GM04504 (cell line): ENCODE data around the gene UBE2F.
"Not testable (repeated sequence)": the region's sequence is repeated elsewhere in the genome, so short reads cannot be mapped to it uniquely, and the experiment has no call there.

ENCODE experiments used
- DNase-seq: peaks from one replicate; pipeline ENCODE4 v3.0.0-alpha.2; 2012; ENCODE audit warnings: low read depth

The UBE2F gene

GRCh38 chr2:237980087-237980486, 13.3 kb downstream of the UBE2F start:
- DNase-seq: no peak

DNA sequence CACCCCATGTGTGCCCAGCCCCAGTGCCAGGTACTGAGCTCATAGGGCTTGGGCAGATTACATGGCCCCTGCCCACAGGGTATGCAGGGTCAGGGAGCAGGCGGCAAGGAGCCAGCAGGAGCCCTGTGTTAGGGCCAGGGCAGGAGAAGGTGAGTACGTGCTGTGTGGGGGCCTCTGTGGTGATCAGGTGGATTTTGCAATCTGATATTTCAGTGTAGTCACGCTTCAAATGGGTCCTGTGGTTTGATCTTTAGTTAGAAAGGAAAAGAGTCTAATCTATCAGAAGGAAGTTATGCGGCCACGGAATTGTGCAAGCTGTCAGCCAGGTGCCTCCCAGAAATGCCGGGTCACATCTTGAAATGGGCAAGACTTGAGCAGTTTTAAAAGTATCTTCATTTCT, 13.9 kb downstream of the UBE2F start:
- DNase-seq: no peak

DNA sequence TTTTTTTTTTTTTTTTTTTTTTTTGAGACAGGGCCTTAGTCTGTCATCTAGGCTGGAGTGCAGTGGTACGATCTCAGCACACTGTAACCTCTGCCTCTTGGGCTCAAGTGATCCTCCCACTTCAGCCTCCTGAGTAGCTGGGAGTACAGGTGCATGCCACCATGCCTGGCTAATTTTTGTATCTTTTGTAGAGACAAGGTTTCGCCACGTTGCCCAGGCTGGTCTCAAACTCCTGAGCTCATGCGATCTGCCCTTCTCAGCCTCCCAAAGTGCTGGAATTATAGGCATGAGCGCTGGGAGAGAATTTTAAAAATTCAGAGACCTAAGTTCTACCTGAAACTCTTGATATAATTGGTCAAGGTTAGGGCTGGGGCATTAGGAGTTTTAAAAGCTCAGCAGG, 14.8 kb downstream of the UBE2F start:
- not testable (repeated sequence) for DNase-seq

GRCh38 chr2:237982039-237982725, 15.4 kb downstream of the UBE2F start:
- no peak for DNase-seq

DNA sequence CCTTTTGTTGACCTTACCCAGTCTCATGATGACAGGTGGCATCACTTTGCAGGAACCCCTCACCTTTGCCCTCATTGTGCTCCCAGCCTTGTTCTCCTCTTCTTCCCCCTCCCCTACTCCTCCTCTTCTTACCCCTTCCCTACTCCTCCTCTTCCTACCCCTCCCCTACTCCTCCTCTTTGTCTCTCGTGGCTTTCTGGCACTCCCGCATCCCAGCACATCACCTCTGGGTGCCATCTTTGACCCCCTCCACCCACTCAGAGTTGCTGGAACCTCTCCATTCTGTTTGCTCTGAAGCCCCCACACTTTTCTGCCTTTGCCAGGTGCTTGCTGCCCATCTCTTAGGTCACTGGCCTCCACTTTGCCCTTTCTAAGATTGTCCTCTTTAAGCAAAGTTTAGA, 17.1 kb downstream of the UBE2F start:
- DNase-seq: no peak

GRCh38 chr2:237987268-237987667, 20.5 kb downstream of the UBE2F start:
- DNase-seq: no peak

- DNase-seq: no peak
Measured at GRCh38 chr2:237993701-237994100, 26.9 kb downstream of the UBE2F start.

- DNase-seq: no peak
Measured at GRCh38 chr2:237995036-237995435, 28.2 kb downstream of the UBE2F start.

GRCh38 chr2:237996021-237996593, 29.3 kb downstream of the UBE2F start:
- DNase-seq: peak; percentile 50

DNA sequence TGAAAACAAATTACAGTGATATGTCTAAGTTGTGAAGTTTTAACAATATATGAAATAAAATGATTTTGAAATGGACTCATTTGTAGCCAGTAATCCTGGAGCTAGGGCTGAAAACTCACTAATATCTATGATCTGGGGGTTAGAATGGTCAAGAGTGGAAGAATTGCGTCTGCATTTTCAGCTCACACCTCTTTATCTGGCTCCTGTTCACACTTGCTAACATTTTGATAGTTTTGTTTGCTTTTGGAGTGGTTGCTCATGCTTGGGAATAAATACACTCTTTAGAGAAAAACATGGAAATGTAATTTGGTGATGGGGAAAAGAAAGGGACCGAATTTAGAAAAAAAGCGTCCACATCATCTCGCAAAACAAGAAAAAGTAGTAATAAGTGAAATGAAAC, 30.7 kb downstream of the UBE2F start:
- no peak for DNase-seq

- no peak for DNase-seq
Measured at GRCh38 chr2:237998530-237998929, 31.7 kb downstream of the UBE2F start.

GRCh38 chr2:238003234-238004031, 36.6 kb downstream of the UBE2F start:
- no peak for DNase-seq

DNA sequence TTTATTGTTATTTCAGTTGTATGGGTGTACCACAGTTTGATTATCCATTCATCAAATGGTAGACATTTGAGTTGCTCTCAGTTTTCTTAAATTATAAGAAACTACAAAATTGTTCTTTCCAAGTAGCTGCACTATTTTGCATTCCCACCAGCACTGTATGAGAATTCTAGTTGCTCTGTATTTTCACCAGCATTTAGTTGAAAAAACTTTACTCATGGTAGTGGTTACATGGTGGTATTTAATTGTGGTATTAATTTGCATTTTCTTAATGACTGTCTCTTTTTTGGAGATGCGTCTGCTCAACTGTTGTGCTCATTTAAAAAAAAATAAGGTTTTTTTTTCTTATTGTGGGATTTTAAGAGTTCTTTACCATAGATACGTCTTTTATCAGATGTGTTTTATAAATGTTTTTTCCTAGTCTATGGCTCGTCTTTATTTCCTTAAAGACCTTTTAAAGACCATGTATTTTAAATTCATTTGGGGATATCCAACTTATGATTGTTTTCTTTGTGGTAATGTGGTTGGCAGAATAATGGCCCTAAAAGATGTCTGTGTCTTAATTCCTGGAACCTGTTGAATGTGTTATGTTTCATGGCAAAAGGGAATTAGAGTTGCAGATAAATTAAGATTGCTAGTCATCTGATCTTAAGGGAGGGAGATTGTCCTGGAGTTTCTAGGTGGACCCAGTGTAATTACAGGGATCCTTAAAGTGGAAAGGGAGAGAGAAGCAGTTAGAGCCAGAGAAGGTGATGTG, 37.4 kb downstream of the UBE2F start:
- DNase-seq: no peak

- no peak for DNase-seq
Measured at GRCh38 chr2:238005528-238005927, 38.7 kb downstream of the UBE2F start.

DNA sequence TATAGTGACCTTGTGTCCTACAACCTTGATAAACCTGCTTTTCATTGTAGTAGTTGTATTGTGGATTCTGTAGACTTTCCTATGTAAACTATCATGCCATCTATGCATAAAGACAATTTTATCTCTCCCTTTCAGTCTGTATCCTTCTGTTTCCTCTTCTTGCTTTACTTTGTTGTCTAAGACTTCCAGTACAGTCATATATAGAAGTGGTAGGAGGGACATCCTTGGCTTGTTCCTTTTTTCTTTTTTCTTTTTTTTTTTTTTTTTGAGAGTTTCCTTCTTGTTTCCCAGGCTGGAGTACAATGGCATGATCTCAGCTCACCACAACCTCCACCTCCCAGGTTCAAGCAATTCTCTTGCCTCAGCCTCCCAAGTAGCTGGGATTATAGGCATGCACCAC, 39.7 kb downstream of the UBE2F start:
- DNase-seq: no peak

- DNase-seq: no peak
Measured at GRCh38 chr2:238007924-238008323, 41.1 kb downstream of the UBE2F start.

DNA sequence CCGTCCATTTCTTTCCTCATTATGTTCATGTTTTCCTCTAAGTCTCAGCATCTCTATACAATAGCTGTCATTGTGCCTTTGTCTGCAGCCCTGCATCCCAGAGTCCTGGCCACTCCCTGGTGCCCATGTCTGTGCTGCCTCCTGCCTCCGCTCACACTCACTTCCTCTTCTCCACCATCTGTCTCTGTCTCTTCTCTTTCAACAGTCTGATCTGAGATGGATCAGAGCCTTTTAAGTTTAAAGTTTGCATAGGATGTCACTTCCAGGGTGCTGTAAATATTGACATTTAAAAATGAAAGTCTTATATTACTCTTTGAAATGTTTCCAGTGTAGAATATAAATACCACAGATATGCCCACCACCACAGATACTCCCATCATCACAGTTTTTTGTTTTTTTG, 42.7 kb downstream of the UBE2F start:
- DNase-seq: no peak

- no peak for DNase-seq
Measured at GRCh38 chr2:238010572-238010971, 43.8 kb downstream of the UBE2F start.

DNA sequence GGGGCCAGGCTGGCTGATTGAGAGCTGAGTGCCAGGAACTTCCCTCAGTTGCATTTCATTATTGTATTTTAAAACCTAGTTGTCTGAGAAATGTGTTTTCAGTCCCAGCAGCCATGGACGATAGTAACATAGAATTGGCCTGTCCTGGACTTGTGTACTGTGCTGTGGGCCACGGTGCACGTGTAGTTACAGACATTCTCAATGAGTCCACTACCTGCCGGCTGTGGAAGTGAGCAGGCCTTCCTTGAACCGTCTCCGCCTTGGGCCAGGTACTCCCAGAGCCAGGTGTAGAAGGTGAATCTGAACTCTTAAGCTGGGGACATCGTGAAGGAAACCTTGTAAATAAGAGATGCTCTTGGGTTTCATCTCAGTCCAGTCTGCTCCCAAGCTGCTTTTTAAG, 47.0 kb downstream of the UBE2F start:
- DNase-seq: no peak

DNA sequence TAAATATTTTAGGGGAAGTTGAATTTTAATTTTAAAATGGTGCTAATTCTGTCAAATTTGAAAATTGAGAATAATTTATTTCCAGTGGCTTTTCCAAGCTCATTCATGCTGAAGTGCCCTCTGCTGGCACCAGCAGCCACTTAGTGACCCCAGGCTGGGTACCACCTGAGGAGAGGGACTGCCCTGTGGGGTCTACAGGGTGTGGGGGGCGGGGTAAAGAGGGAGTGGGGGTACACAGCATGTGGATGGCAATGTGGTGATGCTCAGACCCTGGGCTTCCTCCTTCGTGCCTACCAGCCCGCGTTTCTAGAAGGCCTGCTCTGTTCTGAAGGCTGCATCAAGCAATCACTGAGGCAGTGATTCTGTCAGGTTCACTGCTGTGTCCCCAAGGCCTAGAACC, 48.9 kb downstream of the UBE2F start:
- DNase-seq: no peak

GRCh38 chr2:238016526-238016925, 49.7 kb downstream of the UBE2F start:
- no peak for DNase-seq

DNA sequence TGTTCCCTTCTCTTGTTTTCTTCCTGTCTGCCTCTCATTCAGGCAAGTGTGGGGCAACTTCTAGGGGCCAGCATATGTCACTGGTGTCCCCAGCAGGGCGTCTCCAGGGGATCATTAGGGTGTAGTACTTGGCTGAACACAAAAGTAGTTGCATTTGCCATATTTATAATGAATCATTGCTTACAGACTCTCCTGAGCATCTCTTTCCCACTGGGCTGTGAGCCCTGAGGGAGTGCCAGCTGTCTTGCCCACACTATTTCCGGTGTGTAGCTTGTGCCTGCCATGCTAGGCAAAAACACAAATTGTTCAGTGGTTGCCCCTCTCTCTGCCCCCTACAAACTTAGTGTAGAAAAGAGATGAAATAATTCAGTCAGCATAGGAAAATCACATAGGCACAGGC, 53.1 kb downstream of the UBE2F start:
- DNase-seq: no peak

- no peak for DNase-seq
Measured at GRCh38 chr2:238020816-238021215, 54.0 kb downstream of the UBE2F start.
